Cerebellar nuclear complex (tissue), 1 donor: ENCODE results near the gene PDAP1.
"Not testable (repeated sequence)": the region's sequence is repeated elsewhere in the genome, so short reads cannot be mapped to it uniquely, and the experiment has no call there.

ENCODE experiments used
- DNase-seq, 2 experiments: peaks; one replicate each; lab custom pipeline; 2025; lab: John Stamatoyannopoulos, UW

The PDAP1 gene

GRCh38 chr7:99396418-99397296 is 11.7 kb downstream of the PDAP1 start:
- no peak for DNase-seq

DNA sequence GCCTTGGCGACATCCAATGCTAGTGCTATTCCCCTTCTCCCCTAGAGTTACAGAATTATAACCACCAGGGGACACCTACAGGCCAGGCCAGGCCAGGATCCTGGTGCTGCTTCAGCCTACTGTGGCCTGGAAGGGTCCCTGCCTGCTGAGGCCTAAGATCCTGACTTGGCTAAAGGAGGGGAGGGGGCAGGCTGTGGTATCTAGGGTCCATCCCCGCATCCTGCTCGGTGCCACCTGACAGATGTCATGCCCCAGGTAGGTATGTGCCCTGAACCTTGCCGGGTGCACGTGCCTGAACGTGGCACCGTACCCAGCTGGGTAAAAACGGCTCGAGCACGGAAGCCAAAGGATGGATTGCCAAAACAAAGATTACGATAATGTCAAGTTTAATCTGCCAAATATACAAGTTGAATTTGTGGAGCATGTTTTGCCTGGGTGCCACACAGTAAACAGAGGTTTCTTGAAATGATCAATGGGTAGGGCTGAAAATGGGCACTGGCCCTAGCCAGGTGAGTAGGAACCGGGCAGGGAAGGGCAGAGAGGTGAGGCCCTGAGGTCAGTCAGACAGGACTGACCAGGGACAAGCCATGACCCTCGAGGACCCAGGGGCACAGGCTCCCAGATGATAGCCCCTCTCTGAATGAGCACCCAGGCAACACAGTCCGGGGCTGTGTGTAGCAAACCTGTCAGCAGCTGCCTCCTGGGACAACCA is 12.6 kb downstream of the PDAP1 start:
- no peak for DNase-seq

- no peak for DNase-seq
Measured at GRCh38 chr7:99394188-99394502, 14.3 kb downstream of the PDAP1 start.

DNA sequence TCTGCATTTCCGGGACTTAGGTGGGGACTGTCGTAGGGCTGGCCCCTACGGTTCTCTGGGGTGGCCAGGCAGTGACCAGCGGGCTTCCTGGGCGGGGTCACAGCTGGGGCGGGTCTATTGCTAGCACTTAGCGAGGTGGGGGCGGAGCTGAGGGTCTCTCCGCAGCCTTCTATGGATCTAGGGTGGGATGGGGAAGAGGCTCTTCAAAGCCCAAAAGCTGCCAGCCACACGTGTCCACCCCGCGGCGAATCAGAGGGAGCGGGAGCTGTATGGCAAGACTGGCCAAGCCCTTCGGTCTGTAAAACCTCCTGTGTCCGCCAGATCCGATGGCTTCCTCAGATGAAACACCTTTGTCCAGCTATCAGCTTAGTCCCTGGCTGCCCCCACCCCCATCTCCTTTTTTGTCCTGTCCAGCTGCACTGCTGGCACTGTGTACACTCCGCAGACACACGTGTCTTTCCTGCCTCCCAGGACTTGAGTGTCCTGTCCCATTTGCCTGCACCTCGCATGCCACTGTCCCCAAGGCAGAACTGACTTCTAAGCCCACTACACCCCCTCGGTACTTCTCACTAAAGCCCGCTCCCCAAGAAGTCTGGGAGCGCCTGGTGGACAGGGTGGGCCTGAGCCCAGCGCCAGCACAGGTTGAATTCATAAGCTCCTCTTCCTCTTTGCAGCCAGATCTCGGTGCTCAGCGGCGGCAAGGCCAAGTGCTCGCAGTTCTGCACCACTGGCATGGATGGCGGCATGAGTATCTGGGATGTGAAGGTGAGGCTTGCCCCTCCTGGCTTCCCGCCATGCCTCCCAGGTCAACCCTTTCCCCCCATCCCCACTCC is 14.8 kb downstream of the PDAP1 start:
- no peak for DNase-seq

DNA sequence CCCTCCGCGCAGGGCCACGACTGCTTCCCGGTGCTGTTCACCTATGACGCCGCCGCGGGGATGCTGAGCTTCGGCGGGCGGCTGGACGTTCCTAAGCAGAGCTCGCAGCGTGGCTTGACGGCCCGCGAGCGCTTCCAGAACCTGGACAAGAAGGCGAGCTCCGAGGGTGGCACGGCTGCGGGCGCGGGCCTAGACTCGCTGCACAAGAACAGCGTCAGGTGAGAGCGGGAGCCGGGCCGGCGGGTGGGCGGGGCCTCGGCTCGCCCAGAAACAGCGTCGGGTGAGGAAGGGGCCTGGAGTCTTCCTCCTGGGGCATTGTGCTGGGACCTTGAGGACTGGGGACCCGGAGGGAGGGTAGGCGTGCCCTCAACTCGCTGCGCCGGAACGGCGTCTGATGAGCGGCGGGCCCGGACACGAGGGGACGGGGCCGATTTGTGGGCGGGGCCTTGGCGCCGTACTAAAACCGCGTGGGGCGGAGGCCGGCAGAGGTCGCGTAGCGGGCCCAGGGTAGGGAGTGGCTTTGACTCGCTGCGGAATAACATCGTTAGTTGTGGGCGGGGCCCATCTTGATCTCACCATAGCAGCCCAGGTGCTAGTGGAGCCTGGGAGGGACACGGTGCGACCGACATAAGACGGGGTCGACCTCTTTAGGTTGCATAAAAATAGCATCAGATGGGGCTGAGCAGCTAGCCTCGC is 15.6 kb downstream of the PDAP1 start:
- no peak for DNase-seq

DNA sequence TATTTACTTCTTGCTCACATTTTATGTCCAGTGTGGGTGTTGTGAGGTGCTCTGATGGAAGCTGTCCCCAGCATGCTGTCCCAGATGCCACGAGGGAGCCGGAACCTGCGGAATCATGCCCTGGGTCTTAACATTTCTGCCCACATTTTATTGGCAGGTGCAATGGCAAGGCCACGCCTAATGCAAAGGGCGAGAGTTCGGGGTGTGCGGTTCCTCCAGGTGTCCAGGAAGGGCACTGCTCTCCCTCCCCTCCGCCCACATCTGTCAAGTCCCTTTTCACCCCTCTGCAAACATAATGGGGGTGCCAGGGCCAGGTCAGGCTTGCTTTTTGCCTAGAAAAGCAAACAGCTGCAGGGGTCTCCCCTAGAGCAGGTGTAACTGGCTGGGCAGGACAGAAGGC is 16.4 kb downstream of the PDAP1 start:
- no peak for DNase-seq

- no peak for DNase-seq
Measured at GRCh38 chr7:99390941-99391602, 17.3 kb downstream of the PDAP1 start.

GRCh38 chr7:99389772-99390171 is 18.6 kb downstream of the PDAP1 start:
- DNase-seq, result no peak

- DNase-seq, result no peak
Measured at GRCh38 chr7:99387912-99388311, 20.5 kb downstream of the PDAP1 start.

DNA sequence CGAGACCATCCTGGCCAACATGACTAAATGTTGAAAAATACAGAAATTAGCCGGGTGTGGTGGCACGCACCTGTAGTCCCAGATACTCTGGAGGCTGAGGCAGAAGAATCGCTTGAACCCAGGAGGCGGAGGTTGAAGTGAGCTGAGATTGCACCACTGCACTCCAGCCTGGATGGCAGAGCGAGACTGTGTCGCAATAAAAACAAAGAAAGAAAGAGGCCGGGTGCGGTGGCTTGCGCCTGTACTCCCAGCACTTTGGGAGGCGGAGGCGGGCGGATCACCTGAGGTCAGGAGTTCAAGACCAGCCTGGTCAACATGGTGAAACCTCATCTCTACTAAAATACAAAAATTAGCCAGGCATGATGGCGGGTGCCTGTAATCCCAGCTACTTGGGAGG is 21.2 kb downstream of the PDAP1 start:
- not testable (repeated sequence) for DNase-seq

DNA sequence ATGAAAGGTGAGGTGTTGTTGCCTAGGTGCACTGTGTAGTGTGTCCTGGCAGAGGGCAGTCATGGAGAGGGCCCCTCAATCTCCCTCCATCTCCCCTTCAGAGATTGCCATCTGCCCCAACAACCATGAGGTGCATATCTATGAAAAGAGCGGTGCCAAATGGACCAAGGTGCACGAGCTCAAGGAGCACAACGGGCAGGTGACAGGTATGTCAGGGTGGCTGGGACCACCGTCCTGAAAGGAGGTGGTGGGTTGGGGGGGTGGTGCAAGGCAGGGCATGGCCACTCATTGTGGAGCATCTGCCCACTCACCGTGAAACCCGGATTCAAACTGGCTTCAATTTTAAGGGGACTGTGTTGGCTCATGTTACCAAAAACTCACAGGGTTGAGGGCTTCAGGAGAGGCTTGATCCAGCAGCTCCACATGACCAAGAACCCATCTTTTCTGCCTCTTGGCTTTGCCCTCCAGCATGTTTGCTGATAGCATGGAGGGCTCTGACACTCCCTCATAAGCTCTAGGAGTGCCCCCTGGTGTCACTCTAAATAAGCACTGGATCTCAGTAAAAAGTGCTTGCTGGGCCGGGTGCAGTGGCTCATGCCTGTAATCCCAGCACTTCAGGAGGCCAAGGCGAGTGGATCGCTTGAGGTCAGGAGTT is 21.7 kb downstream of the PDAP1 start:
- DNase-seq, result no peak

DNA sequence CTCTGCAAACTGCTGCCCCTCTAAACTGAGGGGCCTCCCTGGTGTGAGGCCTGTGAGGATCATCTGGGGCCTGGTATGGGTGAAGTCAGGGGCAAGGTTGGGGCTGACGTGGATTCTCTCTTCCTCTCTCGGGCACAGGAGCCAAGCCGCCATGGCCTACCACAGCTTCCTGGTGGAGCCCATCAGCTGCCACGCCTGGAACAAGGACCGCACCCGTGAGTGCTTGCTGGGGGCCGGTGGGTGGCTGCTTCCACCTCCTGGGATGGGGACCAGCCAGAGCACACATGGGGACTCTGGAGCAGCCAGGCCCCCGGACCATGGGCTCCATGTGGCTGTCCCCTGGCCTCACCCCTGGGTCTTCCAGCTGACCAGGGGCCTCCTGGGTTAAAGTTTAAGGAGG is 22.8 kb downstream of the PDAP1 start:
- no peak for DNase-seq

DNA sequence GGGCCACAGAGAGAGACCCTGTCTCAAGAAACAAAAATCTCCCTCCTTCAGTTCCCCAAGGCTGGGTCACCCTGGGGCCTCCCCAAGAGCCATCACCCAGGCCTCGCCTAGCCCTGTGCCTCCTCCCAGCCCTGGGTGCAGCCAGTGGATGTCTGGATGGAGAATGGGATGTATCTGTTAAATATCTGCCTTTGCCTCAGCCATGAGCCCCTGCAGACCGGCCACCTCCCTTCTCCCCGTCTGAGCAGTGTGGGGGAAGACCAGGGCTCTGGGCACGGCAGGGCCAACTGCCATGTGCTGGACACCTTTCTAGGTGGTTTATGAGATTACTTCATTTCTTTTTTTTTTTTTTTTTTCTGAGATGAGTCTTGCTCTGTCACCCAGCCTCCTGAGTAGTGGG is 23.9 kb downstream of the PDAP1 start:
- DNase-seq, result no peak

DNA sequence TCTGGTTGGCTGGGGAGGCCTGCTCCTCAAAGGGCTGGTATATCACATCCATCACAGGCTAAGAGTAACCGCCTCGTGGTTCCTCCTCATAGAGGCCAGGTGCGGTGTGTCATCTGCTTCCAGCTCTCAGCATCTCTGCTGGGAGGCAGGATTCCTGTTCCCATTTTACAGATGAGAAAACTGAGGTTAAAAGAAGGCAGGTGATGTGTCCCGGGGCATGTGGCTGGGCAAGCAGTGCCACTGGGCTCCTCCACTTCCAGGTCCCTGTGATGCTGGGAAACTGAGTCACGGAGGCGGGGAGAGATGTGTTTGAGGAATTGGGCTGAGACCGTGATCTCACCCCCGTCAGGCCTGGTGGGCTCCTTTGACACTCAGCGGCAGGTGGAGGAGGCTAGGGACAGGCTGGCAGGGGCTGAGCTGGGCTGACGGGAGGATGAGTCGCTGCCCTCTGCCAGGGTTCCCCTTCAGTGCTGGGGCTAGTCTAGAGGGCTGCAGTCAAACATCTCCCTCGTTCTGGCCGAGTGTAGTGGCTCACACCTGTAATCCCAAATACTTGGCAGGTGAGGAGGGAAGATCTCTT is 24.5 kb downstream of the PDAP1 start:
- no peak for DNase-seq

- DNase-seq, result no peak
Measured at GRCh38 chr7:99383203-99383602, 25.2 kb downstream of the PDAP1 start.

- no peak for DNase-seq
Measured at GRCh38 chr7:99381664-99382075, 26.7 kb downstream of the PDAP1 start.

- DNase-seq, result no peak
Measured at GRCh38 chr7:99380823-99381663, 27.4 kb downstream of the PDAP1 start.

DNA sequence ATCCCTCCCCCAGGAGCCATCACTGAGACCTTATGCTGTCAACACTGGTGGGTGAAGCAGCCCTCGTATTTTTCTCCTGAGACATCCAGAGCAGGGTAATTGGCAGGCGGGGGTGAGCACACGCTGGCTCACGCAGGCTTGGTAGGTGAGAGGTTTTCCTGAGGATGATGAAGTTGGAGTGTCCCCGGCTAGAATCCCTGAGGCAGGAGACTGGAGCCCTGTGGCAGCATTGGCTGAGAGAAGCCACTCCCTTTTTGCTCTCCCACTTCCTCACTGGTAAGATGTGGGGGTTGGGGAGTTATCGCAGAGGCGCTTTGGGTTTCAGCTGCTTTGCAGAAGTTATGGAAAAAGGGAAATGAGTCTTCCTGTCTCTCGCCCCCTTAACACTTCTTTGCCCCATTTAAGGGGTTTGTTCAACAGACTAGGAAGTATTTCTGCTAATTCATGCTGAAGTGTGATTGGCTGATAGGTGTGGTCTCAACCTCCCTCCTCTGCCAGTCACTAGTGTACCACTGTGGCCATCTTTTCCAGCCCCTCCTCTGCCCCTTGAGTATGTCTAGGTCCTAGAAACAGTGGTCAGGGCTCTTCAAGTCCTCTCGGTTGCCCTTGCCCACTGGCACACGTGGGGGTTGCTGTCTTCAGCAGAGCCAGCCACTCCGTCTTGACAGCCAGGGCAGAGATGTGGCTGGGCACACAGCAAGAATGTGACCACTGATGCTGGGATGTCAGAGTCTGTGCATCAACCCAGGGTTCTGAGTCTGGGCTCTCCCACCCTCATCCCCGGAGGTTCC is 28.2 kb downstream of the PDAP1 start:
- no peak for DNase-seq

DNA sequence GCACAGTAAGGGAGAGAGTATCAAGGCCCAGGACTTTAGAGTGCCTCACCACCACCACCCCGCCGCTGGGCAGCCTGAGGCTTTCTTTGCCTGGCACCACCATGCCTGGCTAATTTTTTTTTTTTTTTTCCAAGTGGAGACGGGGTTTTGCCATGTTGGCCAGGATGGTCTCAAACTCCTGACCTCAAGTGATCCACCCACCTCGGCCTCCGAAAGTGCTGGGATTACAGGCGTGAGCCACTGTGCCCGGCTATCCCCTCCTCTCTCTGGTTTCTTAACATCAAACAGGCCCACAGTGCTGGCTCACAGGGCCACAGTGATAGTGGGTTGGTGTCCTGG is 28.7 kb downstream of the PDAP1 start:
- not testable (repeated sequence) for DNase-seq
